Neural cell (in vitro differentiated cells): Measurements from ENCODE around the gene TTC22.

Experiments
- EP300 ChIP-seq: fragments of 450-650 bp; conservative IDR thresholded peaks from 2 replicates; pipeline ENCODE4 v1.6.1; 2014; ENCODE audit warnings: antibody characterized with exemption, mild to moderate bottlenecking, moderate library complexity; ENCODE audit not compliant: poor library complexity, severe bottlenecking
- EZH2 ChIP-seq: fragments of 200-600, 300-800 bp; shearing (Covaris generic), sonication (generic); IDR thresholded peaks from 2 replicates; pipeline ENCODE4 v1.6.1; 2014; ENCODE audit warnings: antibody characterized with exemption, low read length, borderline replicate concordance, mild to moderate bottlenecking; ENCODE audit not compliant: insufficient read depth, poor library complexity, severe bottlenecking
- POLR2AphosphoS5 ChIP-seq: IDR thresholded peaks from 2 replicates; pipeline ENCODE4 v1.6.1; 2012
- SMC3 ChIP-seq: fragments of 450-650 bp; conservative IDR thresholded peaks from 2 replicates; pipeline ENCODE4 v1.6.1; 2014; ENCODE audit warnings: antibody characterized with exemption, mild to moderate bottlenecking, moderate library complexity; ENCODE audit not compliant: poor library complexity
- TAF1 ChIP-seq: IDR thresholded peaks from 2 replicates; pipeline ENCODE4 v1.6.1; 2012; ENCODE audit warnings: low read depth
- TF ChIP-seq, protein P1 (sequence below): fragments of 450-650 bp; IDR thresholded peaks from 2 replicates; pipeline ENCODE4 v1.5.1; 2014; ENCODE audit warnings: antibody characterized with exemption, mild to moderate bottlenecking, moderate library complexity; ENCODE audit not compliant: poor library complexity, severe bottlenecking
- TF ChIP-seq, protein P2 (sequence below): IDR thresholded peaks from 2 replicates; pipeline ENCODE4 v1.6.1; 2012; ENCODE audit warnings: borderline replicate concordance

- TF ChIP-seq EZH2 (no peak), EP300 (no peak), POLR2AphosphoS5 (no peak), SMC3 (no peak), TAF1 (no peak)
- TF ChIP-seq, protein P1, sequence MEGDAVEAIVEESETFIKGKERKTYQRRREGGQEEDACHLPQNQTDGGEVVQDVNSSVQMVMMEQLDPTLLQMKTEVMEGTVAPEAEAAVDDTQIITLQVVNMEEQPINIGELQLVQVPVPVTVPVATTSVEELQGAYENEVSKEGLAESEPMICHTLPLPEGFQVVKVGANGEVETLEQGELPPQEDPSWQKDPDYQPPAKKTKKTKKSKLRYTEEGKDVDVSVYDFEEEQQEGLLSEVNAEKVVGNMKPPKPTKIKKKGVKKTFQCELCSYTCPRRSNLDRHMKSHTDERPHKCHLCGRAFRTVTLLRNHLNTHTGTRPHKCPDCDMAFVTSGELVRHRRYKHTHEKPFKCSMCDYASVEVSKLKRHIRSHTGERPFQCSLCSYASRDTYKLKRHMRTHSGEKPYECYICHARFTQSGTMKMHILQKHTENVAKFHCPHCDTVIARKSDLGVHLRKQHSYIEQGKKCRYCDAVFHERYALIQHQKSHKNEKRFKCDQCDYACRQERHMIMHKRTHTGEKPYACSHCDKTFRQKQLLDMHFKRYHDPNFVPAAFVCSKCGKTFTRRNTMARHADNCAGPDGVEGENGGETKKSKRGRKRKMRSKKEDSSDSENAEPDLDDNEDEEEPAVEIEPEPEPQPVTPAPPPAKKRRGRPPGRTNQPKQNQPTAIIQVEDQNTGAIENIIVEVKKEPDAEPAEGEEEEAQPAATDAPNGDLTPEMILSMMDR = no peak
- TF ChIP-seq, protein P2, sequence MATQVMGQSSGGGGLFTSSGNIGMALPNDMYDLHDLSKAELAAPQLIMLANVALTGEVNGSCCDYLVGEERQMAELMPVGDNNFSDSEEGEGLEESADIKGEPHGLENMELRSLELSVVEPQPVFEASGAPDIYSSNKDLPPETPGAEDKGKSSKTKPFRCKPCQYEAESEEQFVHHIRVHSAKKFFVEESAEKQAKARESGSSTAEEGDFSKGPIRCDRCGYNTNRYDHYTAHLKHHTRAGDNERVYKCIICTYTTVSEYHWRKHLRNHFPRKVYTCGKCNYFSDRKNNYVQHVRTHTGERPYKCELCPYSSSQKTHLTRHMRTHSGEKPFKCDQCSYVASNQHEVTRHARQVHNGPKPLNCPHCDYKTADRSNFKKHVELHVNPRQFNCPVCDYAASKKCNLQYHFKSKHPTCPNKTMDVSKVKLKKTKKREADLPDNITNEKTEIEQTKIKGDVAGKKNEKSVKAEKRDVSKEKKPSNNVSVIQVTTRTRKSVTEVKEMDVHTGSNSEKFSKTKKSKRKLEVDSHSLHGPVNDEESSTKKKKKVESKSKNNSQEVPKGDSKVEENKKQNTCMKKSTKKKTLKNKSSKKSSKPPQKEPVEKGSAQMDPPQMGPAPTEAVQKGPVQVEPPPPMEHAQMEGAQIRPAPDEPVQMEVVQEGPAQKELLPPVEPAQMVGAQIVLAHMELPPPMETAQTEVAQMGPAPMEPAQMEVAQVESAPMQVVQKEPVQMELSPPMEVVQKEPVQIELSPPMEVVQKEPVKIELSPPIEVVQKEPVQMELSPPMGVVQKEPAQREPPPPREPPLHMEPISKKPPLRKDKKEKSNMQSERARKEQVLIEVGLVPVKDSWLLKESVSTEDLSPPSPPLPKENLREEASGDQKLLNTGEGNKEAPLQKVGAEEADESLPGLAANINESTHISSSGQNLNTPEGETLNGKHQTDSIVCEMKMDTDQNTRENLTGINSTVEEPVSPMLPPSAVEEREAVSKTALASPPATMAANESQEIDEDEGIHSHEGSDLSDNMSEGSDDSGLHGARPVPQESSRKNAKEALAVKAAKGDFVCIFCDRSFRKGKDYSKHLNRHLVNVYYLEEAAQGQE = no peak
Measured at GRCh38 chr1:54811739-54812655, 10.9 kb upstream of the TTC22 start.
